Panc1 (cell line): ENCODE results near the gene MAPK4.

Source experiments
- POLR2AphosphoS5 ChIP-seq: IDR thresholded peaks from 2 replicates; pipeline ENCODE4 v1.6.1; 2012; ENCODE audit warnings: mild to moderate bottlenecking, low read depth, low read length, moderate library complexity
- SIN3A ChIP-seq: IDR thresholded peaks from 2 replicates; pipeline ENCODE4 v1.6.1; 2012; ENCODE audit warnings: low read depth, mild to moderate bottlenecking, low read length, moderate library complexity, borderline replicate concordance; ENCODE audit not compliant: insufficient read depth
- TCF7L2 ChIP-seq: IDR thresholded peaks from 2 replicates; pipeline ENCODE4 v1.6.1; 2011; ENCODE audit warnings: mild to moderate bottlenecking, low read depth, low read length, inconsistent platforms
- TF ChIP-seq, protein P1 (sequence below): fragments of 450-650 bp; IDR thresholded peaks from 2 replicates; pipeline ENCODE4 v1.5.1; 2017; ENCODE audit warnings: mild to moderate bottlenecking
- TF ChIP-seq, protein P2 (sequence below), 2 experiments: IDR thresholded peaks; 2 replicates each; pipeline ENCODE4 v1.6.1; 2011 to 2012; ENCODE audit warnings: low read depth in 2 of 2, control low read depth in 1 of 2, low read length in 1 of 2, mild to moderate bottlenecking in 1 of 2, moderate library complexity in 1 of 2; ENCODE audit not compliant: insufficient read depth in 1 of 2

DNA sequence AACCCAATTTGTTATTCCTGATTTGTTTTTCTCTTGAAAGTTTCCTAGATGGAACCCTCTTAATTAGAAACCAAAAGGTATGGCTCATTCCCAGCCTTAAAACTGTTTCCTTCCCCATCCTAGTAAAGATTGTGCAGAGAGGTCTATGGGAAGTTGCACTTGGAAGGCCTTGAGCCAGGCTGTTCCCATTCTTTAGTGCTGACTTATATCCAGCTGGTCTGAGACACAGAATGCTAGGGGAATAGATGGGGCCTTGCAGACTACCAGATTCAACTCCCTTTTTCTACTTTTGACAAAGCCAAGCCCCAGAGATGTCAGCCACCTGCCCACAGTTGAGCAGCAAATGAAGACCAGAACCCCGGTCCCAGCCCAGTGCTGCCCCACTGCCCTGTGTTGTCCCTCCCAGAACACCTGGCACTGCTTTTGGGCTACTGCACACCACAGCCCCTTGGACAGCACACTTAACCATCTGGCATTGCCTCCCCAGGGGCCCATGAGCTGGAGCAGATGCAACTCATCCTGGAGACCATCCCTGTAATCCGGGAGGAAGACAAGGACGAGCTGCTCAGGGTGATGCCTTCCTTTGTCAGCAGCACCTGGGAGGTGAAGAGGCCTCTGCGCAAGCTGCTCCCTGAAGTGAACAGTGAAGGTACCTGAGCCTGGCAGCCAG is 161.7 kb downstream of the MAPK4 start:
- TF ChIP-seq, protein P1, sequence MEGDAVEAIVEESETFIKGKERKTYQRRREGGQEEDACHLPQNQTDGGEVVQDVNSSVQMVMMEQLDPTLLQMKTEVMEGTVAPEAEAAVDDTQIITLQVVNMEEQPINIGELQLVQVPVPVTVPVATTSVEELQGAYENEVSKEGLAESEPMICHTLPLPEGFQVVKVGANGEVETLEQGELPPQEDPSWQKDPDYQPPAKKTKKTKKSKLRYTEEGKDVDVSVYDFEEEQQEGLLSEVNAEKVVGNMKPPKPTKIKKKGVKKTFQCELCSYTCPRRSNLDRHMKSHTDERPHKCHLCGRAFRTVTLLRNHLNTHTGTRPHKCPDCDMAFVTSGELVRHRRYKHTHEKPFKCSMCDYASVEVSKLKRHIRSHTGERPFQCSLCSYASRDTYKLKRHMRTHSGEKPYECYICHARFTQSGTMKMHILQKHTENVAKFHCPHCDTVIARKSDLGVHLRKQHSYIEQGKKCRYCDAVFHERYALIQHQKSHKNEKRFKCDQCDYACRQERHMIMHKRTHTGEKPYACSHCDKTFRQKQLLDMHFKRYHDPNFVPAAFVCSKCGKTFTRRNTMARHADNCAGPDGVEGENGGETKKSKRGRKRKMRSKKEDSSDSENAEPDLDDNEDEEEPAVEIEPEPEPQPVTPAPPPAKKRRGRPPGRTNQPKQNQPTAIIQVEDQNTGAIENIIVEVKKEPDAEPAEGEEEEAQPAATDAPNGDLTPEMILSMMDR, result no peak
- TF ChIP-seq TCF7L2 (no peak), POLR2AphosphoS5 (no peak), SIN3A (no peak)
- TF ChIP-seq, protein P2, sequence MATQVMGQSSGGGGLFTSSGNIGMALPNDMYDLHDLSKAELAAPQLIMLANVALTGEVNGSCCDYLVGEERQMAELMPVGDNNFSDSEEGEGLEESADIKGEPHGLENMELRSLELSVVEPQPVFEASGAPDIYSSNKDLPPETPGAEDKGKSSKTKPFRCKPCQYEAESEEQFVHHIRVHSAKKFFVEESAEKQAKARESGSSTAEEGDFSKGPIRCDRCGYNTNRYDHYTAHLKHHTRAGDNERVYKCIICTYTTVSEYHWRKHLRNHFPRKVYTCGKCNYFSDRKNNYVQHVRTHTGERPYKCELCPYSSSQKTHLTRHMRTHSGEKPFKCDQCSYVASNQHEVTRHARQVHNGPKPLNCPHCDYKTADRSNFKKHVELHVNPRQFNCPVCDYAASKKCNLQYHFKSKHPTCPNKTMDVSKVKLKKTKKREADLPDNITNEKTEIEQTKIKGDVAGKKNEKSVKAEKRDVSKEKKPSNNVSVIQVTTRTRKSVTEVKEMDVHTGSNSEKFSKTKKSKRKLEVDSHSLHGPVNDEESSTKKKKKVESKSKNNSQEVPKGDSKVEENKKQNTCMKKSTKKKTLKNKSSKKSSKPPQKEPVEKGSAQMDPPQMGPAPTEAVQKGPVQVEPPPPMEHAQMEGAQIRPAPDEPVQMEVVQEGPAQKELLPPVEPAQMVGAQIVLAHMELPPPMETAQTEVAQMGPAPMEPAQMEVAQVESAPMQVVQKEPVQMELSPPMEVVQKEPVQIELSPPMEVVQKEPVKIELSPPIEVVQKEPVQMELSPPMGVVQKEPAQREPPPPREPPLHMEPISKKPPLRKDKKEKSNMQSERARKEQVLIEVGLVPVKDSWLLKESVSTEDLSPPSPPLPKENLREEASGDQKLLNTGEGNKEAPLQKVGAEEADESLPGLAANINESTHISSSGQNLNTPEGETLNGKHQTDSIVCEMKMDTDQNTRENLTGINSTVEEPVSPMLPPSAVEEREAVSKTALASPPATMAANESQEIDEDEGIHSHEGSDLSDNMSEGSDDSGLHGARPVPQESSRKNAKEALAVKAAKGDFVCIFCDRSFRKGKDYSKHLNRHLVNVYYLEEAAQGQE (IDR thresholded peaks at IDR 0.05; ENCODE audit: insufficient read depth in 1 of 2, low read depth in 2 of 2, low read length in 1 of 2), result no peak
